Measurements from ENCODE around the gene SCN1B. TPM values are rescaled to one million over a fixed set of nuclear protein-coding genes. Genes with fewer than 3 reads are reported as not detected.

Gene SCN1B
- total and polyA plus RNA-seq, 3 donors from 2014 or later: 3.5 to 7.5 (median 6.6) TPM

GRCh38 chr19:35085947-35086346 is 55.7 kb downstream of the SCN1B start:
- H3K36me3 ChIP-seq (ENCODE audit: low read depth, missing control alignments): no peaks in the 10 kb centered on the region
- WGBS, 2 donors: 75 to 76% methylated on average over 6 of the region's 6 CpGs
- no peak overlapping the region for H3K27ac ChIP-seq
- no peak for TF ChIP-seq POLR2A (IDR thresholded peaks at IDR 0.05)
- TF ChIP-seq, protein P1, sequence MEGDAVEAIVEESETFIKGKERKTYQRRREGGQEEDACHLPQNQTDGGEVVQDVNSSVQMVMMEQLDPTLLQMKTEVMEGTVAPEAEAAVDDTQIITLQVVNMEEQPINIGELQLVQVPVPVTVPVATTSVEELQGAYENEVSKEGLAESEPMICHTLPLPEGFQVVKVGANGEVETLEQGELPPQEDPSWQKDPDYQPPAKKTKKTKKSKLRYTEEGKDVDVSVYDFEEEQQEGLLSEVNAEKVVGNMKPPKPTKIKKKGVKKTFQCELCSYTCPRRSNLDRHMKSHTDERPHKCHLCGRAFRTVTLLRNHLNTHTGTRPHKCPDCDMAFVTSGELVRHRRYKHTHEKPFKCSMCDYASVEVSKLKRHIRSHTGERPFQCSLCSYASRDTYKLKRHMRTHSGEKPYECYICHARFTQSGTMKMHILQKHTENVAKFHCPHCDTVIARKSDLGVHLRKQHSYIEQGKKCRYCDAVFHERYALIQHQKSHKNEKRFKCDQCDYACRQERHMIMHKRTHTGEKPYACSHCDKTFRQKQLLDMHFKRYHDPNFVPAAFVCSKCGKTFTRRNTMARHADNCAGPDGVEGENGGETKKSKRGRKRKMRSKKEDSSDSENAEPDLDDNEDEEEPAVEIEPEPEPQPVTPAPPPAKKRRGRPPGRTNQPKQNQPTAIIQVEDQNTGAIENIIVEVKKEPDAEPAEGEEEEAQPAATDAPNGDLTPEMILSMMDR (IDR thresholded peaks at IDR 0.05): no peak
- H3K9me3 ChIP-seq: no peaks in the 10 kb centered on the region
- intact Hi-C loops (cut with DNase I; ENCODE audit: low total_unique reads): no loop called here
- no peak for DNase-seq
- H3K4me3 ChIP-seq: no peak overlapping the region
- peaks cover 5% of the 10 kb centered on the region for H3K4me1 ChIP-seq
- H3K27me3 ChIP-seq: no peaks in the 10 kb centered on the region

- H3K4me3 ChIP-seq: no peak overlapping the region
- TF ChIP-seq, protein P1 (IDR thresholded peaks at IDR 0.05): no peak
- TF ChIP-seq POLR2A (IDR thresholded peaks at IDR 0.05): no peak
- peaks cover 5% of the 10 kb centered on the region for H3K4me1 ChIP-seq
- intact Hi-C loops (cut with DNase I; ENCODE audit: low total_unique reads): no loop called here
- 86 to 90% methylated on average over 8 of the region's 8 CpGs for WGBS, 2 donors
- H3K27ac ChIP-seq: no peak overlapping the region
- no peaks in the 10 kb centered on the region for H3K9me3 ChIP-seq
- H3K36me3 ChIP-seq (ENCODE audit: low read depth, missing control alignments): no peaks in the 10 kb centered on the region
- DNase-seq: no peak
- H3K27me3 ChIP-seq: no peaks in the 10 kb centered on the region
These were observed 56.2 kb downstream of the SCN1B start for GRCh38 chr19:35086455-35086854.

DNA sequence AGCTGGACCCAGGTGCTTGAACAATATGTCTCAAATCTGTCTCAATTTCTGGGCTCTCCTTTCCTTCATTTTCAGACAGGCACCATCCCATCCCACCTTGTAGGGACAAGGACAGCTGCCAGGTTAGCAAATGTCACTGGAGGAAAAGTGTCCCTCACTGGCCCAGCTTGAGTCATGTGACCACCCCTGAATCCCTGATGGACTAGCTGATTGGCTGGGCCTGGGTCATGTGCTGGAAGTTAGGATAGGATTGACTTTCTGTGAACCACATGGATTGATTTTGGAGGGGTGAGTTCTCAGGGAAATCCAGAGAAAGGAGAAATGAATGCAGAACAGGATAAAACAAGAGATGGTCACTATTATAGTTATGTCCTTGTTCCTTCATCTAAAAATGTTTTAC is 57.1 kb downstream of the SCN1B start:
- no peak for TF ChIP-seq POLR2A (IDR thresholded peaks at IDR 0.05)
- TF ChIP-seq, protein P1 (IDR thresholded peaks at IDR 0.05): no peak
- Histone ChIP-seq H3K36me3 (ENCODE audit: low read depth, missing control alignments) (no peaks in the 10 kb centered on the region), H3K27me3 (no peaks in the 10 kb centered on the region), H3K4me1 (peaks cover 5% of the 10 kb centered on the region), H3K9me3 (no peaks in the 10 kb centered on the region), H3K27ac (no peak overlapping the region), H3K4me3 (no peak overlapping the region)
- intact Hi-C loops (cut with DNase I; ENCODE audit: low total_unique reads): no loop called here
- DNase-seq: no peak

DNA sequence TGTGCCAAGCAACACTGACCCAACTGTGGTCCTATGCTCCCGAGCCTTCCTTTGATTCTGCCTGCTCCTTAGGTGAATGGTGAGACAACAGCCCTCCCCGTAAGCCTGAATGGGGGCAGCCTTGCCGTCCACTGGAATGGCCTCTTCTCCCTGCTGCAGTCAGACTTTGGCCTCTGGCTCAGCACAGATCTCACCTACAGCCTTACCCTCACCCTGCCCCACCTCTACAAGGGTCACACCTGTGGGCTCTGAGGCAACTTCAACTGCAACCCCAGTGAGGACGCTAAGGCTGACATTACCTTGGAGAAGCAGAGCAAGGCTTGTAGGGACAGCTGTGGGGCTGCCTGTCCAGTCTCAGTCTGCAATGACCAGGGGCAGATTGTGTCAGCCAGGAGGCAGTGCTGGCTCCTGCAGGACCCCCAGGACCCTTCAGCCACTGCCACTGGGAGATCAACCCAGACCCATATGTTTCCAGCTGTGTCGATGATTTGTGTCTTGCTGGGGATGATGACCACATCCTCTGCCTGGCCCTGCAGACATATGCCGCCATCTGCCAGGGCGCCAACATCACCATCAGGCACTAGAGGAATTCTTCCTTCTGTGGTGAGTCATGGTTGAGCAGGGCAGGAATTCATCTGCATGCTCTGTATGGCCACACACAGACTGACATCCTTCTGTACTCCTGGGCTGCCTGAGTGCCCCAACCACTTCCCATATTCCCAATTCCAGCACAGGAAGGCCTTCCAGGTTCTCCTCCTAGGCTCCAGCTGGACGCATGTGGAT is 58.1 kb downstream of the SCN1B start:
- Histone ChIP-seq H3K27me3 (no peaks in the 10 kb centered on the region), H3K36me3 (ENCODE audit: low read depth, missing control alignments) (no peaks in the 10 kb centered on the region), H3K27ac (no peak overlapping the region), H3K9me3 (no peaks in the 10 kb centered on the region), H3K4me3 (no peak overlapping the region), H3K4me1 (peaks cover 5% of the 10 kb centered on the region)
- intact Hi-C loops (cut with DNase I; ENCODE audit: low total_unique reads): no loop called here
- no peak for DNase-seq
- no peak for TF ChIP-seq POLR2A (IDR thresholded peaks at IDR 0.05)
- TF ChIP-seq, protein P1 (IDR thresholded peaks at IDR 0.05): no peak
- 83 to 84% methylated on average over 7 to 8 of the region's 8 CpGs for WGBS, 2 donors

DNA sequence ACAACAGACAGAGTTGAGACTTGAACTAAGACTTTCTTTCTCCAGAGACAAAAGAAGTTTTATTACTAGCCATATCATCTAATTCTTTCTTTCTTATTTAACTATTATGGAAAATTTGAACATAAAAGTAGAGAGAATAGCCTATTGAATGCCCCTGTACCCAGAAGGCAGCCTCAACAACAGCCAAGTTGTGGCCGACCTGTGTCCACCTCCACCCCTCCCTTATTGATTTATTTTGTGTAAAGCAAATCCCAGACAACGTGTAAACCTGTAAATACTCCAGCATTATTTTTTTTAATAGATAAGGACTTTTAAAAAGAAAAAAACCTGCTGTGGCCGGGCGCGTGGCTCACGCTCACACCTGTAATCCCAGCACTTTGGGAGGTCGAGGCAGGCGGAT is 59.3 kb downstream of the SCN1B start:
- Histone ChIP-seq H3K9me3 (no peaks in the 10 kb centered on the region), H3K4me1 (peaks cover 5% of the 10 kb centered on the region), H3K36me3 (ENCODE audit: low read depth, missing control alignments) (no peaks in the 10 kb centered on the region), H3K27ac (no peak overlapping the region), H3K4me3 (no peak overlapping the region), H3K27me3 (no peaks in the 10 kb centered on the region)
- TF ChIP-seq, protein P1 (IDR thresholded peaks at IDR 0.05): no peak
- TF ChIP-seq POLR2A (IDR thresholded peaks at IDR 0.05): no peak
- intact Hi-C loops (cut with DNase I; ENCODE audit: low total_unique reads): no loop called here
- 80 to 85% methylated on average over 8 of the region's 8 CpGs for WGBS, 2 donors
- no peak for DNase-seq
